Thymus (tissue), 11 donors: Measurements from ENCODE around the gene SUN5. TPM values are rescaled to one million over a fixed set of nuclear protein-coding genes. Genes with fewer than 3 reads are reported as not detected.

Experiments
- DNase-seq, 9 donors: peaks; one replicate each; pipeline ENCODE4 v3.0.0-alpha.2; 2013; ENCODE audit warnings: low spot score in 9 of 9, low read depth in 6 of 9, missing footprints in 1 of 9
- H3K27ac ChIP-seq, 2 donors: one replicate each; pipeline ENCODE4 v1.5.1; 2013; ENCODE audit warnings: control low read depth in 1 of 2, low read depth in 1 of 2, low read length in 1 of 2, mild to moderate bottlenecking in 1 of 2, moderate library complexity in 1 of 2
- H3K27me3 ChIP-seq, 2 donors: one replicate each; pipeline ENCODE4 v1.5.1; 2013; ENCODE audit warnings: low read length in 1 of 2; ENCODE audit not compliant: control insufficient read depth in 2 of 2, insufficient read depth in 1 of 2
- H3K36me3 ChIP-seq, 2 donors: one replicate each; pipeline ENCODE4 v1.5.1; 2013; ENCODE audit warnings: low read length in 1 of 2, mild to moderate bottlenecking in 1 of 2, moderate library complexity in 1 of 2; ENCODE audit not compliant: control insufficient read depth in 2 of 2, insufficient read depth in 2 of 2
- H3K4me1 ChIP-seq, 2 donors: one replicate each; pipeline ENCODE4 v1.5.1; 2013; ENCODE audit warnings: low read length in 2 of 2; ENCODE audit not compliant: control insufficient read depth in 2 of 2, insufficient read depth in 2 of 2
- H3K4me3 ChIP-seq, 2 donors: one replicate each; pipeline ENCODE4 v1.5.1; 2013; ENCODE audit warnings: low read length in 2 of 2, control low read depth in 1 of 2, mild to moderate bottlenecking in 1 of 2
- H3K9me3 ChIP-seq, 2 donors: one replicate each; pipeline ENCODE4 v1.5.1; 2013; ENCODE audit warnings: low read length in 1 of 2, mild to moderate bottlenecking in 1 of 2; ENCODE audit not compliant: control insufficient read depth in 2 of 2, insufficient read depth in 1 of 2
- WGBS: extraction: QIAGEN DNeasy Blood & Tissue Kit; methylation state at CpG from one replicate; pipeline ENCODE4 v1.1.7; 2013; 5-methylcytosine and 5-hydroxymethylcytosine counted together
- polyA plus RNA-seq: library from polyadenylated mRNA; stranded (reverse); fragments of 200-250 nt; gene quantifications from one replicate; pipeline ENCODE4 v1.2.3, GENCODE V29; 2013
- total RNA-seq: library from RNA; stranded (reverse); fragments of 120-200 nt; gene quantifications from one replicate; pipeline ENCODE4 v1.2.4, GENCODE V29; 2013
- donor health status: healthy.

The SUN5 gene
- total and polyA plus RNA-seq, 2 donors = not detected

DNA sequence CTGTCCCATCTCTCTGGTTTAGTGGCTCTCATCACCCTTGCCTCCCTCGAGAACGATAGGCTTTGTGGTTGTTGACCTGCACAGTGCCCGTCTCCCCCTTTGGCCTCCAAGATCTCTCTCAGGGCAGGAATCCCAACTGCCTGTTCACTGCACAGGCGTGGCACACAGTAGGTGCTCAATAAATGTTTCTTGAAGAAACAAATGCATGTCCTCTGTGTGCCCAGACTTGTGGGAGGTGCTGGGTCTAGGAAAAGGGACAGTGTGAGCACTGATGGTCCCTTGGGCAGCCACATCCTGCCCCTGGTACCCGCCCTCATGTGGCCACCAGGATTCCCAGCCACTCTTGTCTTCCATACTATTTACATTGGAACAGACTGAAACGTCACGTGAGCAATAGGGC, 24.6 kb upstream of the SUN5 start:
- H3K9me3 ChIP-seq = peaks cover 0 to 5% of the 10 kb centered on the region in 2 donors
- H3K4me3 ChIP-seq = no peak overlapping the region
- H3K36me3 ChIP-seq = no peaks in the 10 kb centered on the region
- no peaks in the 10 kb centered on the region for H3K4me1 ChIP-seq
- DNase-seq = no peak
- no peaks in the 10 kb centered on the region for H3K27me3 ChIP-seq
- H3K27ac ChIP-seq = no peak overlapping the region
- 91% methylated on average over 7 of the region's 7 CpGs for WGBS

DNA sequence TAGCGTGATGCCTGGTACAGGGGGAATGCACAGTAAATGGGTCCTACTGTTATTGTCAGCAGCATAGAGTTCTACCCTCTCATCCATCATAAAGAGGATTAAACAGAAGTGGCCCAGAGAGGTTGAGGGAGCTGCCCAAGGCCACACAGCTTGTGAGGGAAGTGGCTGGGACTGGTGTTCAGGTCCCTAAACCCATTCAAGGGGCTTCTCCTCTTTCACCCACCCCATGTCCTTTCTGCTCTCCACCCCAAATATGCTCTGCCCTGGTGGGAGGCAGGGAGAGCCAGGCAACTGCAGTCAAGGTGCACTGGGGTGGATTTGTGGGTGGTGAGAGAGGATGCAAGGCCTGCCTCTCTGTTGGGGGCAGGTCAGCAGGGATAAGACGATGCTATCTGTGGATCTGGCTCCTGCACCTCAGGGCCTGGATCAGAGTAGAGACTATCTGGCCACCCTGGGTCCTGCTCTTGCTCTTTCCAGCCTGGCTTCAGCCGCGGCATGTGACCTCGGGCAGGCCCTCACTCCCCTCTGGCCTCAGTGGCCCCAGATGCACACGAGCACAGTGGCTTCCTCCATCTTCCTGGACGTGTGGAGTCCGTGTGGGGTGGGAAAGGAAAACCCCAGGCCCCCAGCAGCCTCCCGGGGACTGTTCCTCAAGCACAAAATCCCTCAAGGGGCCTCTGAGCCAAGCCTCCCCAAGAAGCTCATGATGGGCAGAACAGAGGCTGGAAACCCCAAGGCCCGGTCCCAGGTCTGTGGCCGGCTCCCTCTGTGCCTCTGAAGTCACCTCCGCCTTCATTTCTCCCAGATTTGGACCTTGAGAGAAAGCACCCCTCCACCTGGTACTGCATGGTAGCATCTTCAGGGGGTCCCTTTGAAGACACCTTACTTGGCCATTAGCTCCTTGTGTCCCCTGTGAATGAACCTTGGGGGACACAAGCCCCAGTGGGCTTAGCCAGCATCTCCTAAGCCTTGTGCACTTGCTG, 23.8 kb upstream of the SUN5 start:
- H3K4me1 ChIP-seq = no peaks in the 10 kb centered on the region
- H3K4me3 ChIP-seq = no peak overlapping the region
- H3K9me3 ChIP-seq = no peaks in the 10 kb centered on the region
- H3K27ac ChIP-seq = no peak overlapping the region
- H3K27me3 ChIP-seq = no peaks in the 10 kb centered on the region
- no peak for DNase-seq
- WGBS = 93% methylated on average over 12 of the region's 12 CpGs
- no peaks in the 10 kb centered on the region for H3K36me3 ChIP-seq

DNA sequence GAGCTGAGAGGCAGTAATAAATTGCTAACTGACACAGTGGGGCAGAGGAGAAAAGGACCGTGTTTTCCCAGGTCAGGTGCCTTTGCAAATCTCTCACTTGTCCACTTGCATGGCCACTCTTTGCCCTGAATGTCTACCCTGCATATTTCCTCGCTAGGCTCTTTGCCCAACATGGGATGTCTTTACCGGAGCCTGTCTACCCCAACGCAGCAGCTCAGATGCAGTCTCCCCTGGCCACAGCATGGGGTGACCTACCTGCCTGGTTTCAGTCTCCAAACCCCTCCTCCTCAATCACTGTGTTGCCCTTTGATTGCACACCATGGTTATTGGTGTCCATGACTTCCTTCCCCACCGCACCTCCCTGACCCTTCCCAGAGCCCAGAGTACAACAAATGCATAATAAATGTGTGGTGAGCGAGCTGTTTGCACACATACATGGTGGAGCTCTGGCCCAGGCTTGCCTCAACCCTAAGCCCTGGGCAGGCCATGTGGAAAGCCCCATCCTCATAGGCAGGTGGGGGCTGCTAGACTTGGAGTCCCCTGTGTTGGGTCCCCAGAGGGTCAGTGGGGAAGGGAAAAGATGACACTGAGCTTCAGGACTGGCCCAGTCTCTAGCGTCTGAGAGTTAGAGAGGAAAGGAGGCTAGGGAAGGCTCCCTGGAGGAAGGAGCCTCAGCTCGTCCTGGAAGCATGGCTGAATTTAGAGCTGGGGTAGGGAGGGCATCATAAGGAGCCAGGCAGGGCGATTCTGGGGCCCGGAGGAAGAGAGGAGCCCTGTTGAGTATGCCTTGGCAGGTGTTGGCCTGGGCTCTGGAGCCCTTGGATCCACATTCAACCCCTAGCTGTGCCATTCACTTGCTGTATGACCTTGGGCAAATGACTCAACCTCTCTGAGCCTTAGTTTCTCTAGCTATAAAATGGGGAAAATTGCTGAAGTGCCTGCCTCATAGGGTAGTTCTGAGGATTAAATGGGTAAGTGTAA, 22.8 kb upstream of the SUN5 start:
- H3K4me1 ChIP-seq = peaks cover 0 to 5% of the 10 kb centered on the region in 2 donors
- H3K36me3 ChIP-seq = no peaks in the 10 kb centered on the region
- no peaks in the 10 kb centered on the region for H3K27me3 ChIP-seq
- no peak for DNase-seq
- WGBS = 94% methylated on average over 10 of the region's 10 CpGs
- no peak overlapping the region for H3K27ac ChIP-seq
- no peaks in the 10 kb centered on the region for H3K9me3 ChIP-seq
- H3K4me3 ChIP-seq = no peak overlapping the region

DNA sequence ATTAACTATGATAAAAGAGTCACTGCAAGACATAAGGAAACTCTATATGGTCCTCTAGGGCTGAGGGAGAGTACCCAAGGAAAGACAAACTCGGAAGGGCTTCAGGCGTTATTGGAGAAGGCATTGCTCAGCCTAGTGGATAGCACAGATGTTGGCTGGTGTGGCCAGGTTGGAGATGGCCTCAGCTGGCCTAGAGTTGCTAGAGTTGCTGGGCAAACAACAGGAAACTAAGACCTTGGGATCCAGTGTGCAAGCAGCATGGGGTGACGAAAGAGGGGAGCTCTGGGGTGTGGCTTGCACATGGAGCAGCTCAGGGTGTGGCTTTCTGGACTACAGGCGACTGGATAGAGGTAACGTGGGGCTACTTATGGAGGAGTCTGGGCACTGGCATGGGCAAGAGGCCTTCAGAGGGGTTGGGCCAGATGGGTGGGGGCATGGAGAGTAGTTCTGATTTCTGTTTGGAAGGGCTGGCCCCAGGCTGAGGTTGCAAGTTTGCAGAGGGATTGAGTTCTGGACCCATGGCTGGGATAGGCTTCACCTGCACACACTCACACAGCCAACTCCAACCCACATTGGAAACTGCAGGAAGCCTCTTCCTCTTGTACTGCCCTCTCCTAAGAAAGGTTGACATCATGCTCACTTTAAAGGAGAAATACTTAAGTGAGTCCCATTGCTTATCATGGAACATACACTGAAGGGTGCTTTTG, 22.0 kb upstream of the SUN5 start:
- Histone ChIP-seq H3K36me3 (no peaks in the 10 kb centered on the region), H3K9me3 (no peaks in the 10 kb centered on the region), H3K4me1 (peaks cover 0 to 13% of the 10 kb centered on the region in 2 donors), H3K4me3 (no peak overlapping the region), H3K27ac (no peak overlapping the region), H3K27me3 (no peaks in the 10 kb centered on the region)
- DNase-seq = no peak
- WGBS = 74% methylated on average over 5 of the region's 5 CpGs

DNA sequence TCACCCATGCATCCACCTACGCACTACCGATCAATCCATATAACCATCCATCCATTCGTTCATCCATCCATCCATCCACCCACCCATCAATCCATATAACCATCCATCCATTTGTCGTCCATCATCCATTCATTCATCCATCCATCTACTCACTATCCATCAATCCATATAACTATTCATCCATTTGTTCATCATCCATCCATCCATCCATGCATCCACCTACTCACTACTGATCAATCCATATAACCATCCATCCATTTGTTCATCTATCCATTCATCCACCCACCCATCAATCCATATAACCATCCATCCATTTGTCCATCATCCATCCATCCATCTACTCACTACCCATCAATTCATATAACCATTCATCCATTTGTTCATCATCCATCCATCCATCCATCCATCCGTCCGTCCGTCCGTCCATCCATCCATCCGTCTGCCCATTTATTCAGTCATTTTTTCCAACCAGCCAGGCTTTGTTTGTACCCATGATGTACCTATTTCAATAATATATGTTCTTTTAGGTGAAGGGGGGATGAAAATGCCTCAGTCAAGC, 21.2 kb upstream of the SUN5 start:
- DNase-seq = no peak
- H3K4me1 ChIP-seq = peaks cover 0 to 21% of the 10 kb centered on the region in 2 donors

DNA sequence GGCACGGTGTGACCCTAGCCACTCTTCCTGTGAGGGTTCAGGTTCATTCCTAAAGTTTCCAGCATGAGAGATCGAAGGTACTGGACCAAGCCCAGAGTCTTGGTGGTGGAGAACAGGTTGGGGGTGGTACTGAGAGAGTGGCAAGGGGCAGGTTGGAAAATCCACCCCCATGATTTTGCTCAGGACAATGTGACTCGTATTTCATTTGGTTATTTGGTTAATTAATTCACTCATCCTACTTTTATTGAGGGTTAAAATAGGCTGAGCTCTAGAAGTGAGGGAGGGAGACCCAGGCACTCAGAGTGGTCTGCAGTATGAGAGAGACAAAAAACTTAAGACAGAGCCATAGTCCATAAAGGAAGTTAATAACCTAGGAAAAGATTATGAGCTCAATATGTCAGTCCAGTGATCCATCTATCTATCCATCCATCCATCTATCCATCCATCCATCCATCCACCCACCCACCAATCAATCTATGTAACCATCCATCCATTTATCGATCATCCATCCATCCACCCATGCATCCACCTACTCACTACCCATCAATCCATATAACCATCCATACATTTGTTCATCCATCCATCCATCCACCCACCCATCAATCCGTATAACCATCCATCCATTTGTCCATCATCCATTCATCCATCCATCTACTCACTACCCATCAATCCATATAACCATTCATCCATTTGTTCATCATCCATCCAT, 20.5 kb upstream of the SUN5 start:
- no peak for DNase-seq
- peaks cover 0 to 28% of the 10 kb centered on the region in 2 donors for H3K4me1 ChIP-seq
- H3K27ac ChIP-seq = no peak overlapping the region
- H3K27me3 ChIP-seq = no peaks in the 10 kb centered on the region
- WGBS = 84% methylated on average over 5 of the region's 5 CpGs
- no peaks in the 10 kb centered on the region for H3K9me3 ChIP-seq
- no peaks in the 10 kb centered on the region for H3K36me3 ChIP-seq
- no peak overlapping the region for H3K4me3 ChIP-seq

More for the DNA sequence above, 21.2 kb upstream of the SUN5 start:
- 60% methylated on average over 9 of the region's 9 CpGs for WGBS
- Histone ChIP-seq H3K27ac (no peak overlapping the region), H3K9me3 (no peaks in the 10 kb centered on the region), H3K36me3 (no peaks in the 10 kb centered on the region), H3K27me3 (no peaks in the 10 kb centered on the region), H3K4me3 (no peak overlapping the region)

DNA sequence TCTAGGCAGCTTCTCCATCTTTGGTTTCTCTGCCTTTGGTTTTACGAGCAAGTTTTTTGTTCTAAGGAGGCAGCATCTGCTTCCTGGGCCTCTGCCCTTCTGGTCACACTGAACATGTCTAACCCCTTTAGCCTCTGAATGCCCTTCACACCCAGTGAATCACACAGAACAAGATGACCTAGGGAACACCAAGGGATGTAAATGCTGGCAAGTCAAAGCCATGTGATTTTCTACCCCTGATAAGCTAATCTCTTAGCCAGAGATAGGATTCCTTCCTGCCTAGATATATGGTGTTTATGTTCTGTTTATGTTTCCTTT, 20.0 kb upstream of the SUN5 start:
- no peak for DNase-seq
- no peaks in the 10 kb centered on the region for H3K36me3 ChIP-seq
- WGBS = 85% methylated on average over 1 of the region's 1 CpG

More for the DNA sequence above, 20.0 kb upstream of the SUN5 start:
- Histone ChIP-seq H3K9me3 (no peaks in the 10 kb centered on the region), H3K4me3 (no peak overlapping the region), H3K27me3 (no peaks in the 10 kb centered on the region), H3K4me1 (peaks cover 0 to 33% of the 10 kb centered on the region in 2 donors), H3K27ac (no peak overlapping the region)
